SJCRH30 (cell line): ENCODE results near the gene ITPR2. TPM values are rescaled to one million over a fixed set of nuclear protein-coding genes. Genes with fewer than 3 reads are reported as not detected.
"Not testable (repeated sequence)": the region's sequence is repeated elsewhere in the genome, so short reads cannot be mapped to it uniquely, and the experiment has no call there.

ENCODE experiments used
- DNase-seq, 2 experiments: peaks; one replicate each; pipeline ENCODE4 v3.0.0-alpha.2; 2015 to 2020
- H3K27ac ChIP-seq: fragments of 250-450 bp; sonication (Bioruptor Pico); 2 replicates; pipeline ENCODE4 v1.5.1; 2020; ENCODE audit warnings: mild to moderate bottlenecking, moderate library complexity
- H3K27me3 ChIP-seq: fragments of 250-450 bp; sonication (Bioruptor Pico); 2 replicates; pipeline ENCODE4 v1.5.1; 2020; ENCODE audit warnings: mild to moderate bottlenecking, moderate library complexity
- H3K36me3 ChIP-seq: fragments of 250-450 bp; sonication (Bioruptor Pico); 2 replicates; pipeline ENCODE4 v1.5.1; 2020; ENCODE audit warnings: mild to moderate bottlenecking, moderate library complexity
- H3K4me1 ChIP-seq: fragments of 250-450 bp; sonication (Bioruptor Pico); 2 replicates; pipeline ENCODE4 v1.5.1; 2020; ENCODE audit warnings: mild to moderate bottlenecking, moderate library complexity
- H3K4me3 ChIP-seq: fragments of 250-450 bp; sonication (Bioruptor Pico); 2 replicates; pipeline ENCODE4 v1.5.1; 2020; ENCODE audit warnings: mild to moderate bottlenecking, moderate library complexity
- H3K9me3 ChIP-seq: fragments of 250-450 bp; sonication (Bioruptor Pico); replicated peaks from 2 replicates; pipeline ENCODE4 v1.5.1; 2020; ENCODE audit warnings: mild to moderate bottlenecking, moderate library complexity
- total RNA-seq: library from RNA; depleted of rRNA; stranded (reverse); fragments of >200 nt; shearing (Covaris generic); gene quantifications from 2 replicates; pipeline ENCODE4 v1.2.3, GENCODE V29; 2014

Gene ITPR2
- total RNA-seq, 1 experiment from 2014 or later = 8.7 TPM

GRCh38 chr12:26465419-26466097, 367.4 kb downstream of the ITPR2 start:
- DNase-seq = no peak
- Histone ChIP-seq H3K36me3 (no peaks in the 10 kb centered on the region), H3K27me3 (no peaks in the 10 kb centered on the region), H3K9me3 (no peaks in the 10 kb centered on the region), H3K27ac (no peak overlapping the region), H3K4me3 (no peak overlapping the region), H3K4me1 (no peaks in the 10 kb centered on the region)

DNA sequence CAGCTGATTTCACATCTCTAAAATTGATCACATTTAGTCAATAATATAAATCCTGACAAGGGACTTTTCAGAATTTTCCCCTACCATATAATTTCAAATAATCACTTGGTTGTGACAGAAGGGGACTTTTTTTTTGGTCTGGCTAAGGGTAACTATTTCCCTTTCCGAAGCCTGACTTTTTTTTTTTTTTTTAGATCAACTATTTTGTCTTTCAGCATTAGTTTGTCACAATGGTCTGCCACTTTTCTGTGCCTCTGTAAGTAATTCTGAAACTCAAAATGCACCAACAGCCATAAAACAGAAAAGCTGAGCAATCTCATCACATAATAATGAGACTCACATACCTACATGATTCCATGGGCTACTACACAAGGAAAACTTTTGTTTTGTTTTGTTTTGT, 371.2 kb downstream of the ITPR2 start:
- Histone ChIP-seq H3K4me1 (no peaks in the 10 kb centered on the region), H3K27me3 (no peaks in the 10 kb centered on the region), H3K4me3 (no peak overlapping the region), H3K27ac (no peak overlapping the region), H3K36me3 (no peaks in the 10 kb centered on the region), H3K9me3 (no peaks in the 10 kb centered on the region)
- DNase-seq = no peak

GRCh38 chr12:26460361-26460760, 372.6 kb downstream of the ITPR2 start:
- DNase-seq = no peak
- H3K4me1 ChIP-seq = peaks cover 6% of the 10 kb centered on the region; the same call in 1 of the 2 replicates
- H3K9me3 ChIP-seq = no peaks in the 10 kb centered on the region
- no peaks in the 10 kb centered on the region for H3K27me3 ChIP-seq
- no peak overlapping the region for H3K27ac ChIP-seq
- H3K36me3 ChIP-seq = no peaks in the 10 kb centered on the region
- no peak overlapping the region for H3K4me3 ChIP-seq

DNA sequence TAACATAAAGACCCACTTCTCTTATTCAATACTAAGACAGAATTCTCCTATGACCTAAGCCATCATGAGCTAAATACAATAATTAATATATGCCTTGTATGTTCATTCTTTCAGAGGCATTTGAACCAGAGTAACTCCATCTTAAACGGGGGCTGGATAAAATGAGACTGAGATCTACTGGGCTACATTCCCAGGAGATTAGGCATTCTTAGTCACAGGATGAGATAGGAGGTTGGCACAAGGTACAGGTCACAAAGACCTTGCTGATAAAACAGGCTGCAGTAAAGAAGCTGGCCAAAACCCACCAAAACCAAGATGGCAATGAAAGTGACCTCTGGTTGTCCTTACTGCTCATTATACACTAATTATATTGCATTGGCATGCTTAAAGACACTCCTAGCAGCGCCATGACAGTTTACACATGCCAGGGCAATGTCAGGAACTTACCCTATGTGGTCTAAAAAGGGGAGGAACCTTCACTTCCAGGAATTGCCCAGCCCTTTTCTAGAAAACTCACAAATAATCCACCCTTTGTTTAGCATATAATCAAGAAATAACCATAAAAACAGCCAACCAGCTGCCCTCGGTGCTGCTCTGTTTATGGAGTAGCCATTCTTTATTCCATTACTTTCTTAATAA, 376.9 kb downstream of the ITPR2 start:
- Histone ChIP-seq H3K4me1 (peaks cover 7% of the 10 kb centered on the region; the same call in 1 of the 2 replicates), H3K27me3 (no peaks in the 10 kb centered on the region), H3K27ac (no peak overlapping the region), H3K9me3 (no peaks in the 10 kb centered on the region), H3K36me3 (no peaks in the 10 kb centered on the region), H3K4me3 (no peak overlapping the region)
- DNase-seq = no peak

- H3K27ac ChIP-seq = no peak overlapping the region
- no peaks in the 10 kb centered on the region for H3K9me3 ChIP-seq
- H3K4me1 ChIP-seq = peaks cover 7% of the 10 kb centered on the region; the same call in 1 of the 2 replicates
- no peaks in the 10 kb centered on the region for H3K27me3 ChIP-seq
- no peaks in the 10 kb centered on the region for H3K36me3 ChIP-seq
- H3K4me3 ChIP-seq = no peak overlapping the region
- no peak for DNase-seq
Observed at GRCh38 chr12:26453246-26453645, 379.7 kb downstream of the ITPR2 start.

DNA sequence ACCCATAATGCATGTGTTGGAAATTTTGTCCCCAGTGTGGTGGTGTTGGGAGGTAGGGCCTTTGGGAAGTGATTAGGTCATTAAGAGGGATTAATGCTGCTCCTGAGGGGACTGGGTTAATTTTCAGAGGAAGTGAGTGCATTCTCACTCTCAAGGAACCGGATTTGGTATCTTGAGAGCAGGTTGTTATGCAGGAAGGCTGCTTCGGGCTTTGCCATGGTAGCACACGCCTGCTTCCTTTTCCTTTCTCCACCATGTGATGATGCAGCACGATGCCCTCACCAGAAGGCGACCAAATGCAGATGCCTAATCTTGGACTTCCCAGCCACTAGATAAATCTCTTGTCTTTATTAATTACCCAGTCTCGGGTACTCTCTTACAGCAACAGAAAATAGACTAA, 380.5 kb downstream of the ITPR2 start:
- DNase-seq = no peak
- Histone ChIP-seq H3K4me3 (no peak overlapping the region), H3K4me1 (peaks cover 7% of the 10 kb centered on the region; the same call in 1 of the 2 replicates)

GRCh38 chr12:26451763-26452162, 381.2 kb downstream of the ITPR2 start:
- DNase-seq = no peak
- no peaks in the 10 kb centered on the region for H3K9me3 ChIP-seq
- H3K4me3 ChIP-seq = no peak overlapping the region
- H3K27ac ChIP-seq = no peak overlapping the region
- H3K36me3 ChIP-seq = no peaks in the 10 kb centered on the region
- H3K27me3 ChIP-seq = no peaks in the 10 kb centered on the region
- H3K4me1 ChIP-seq = peaks cover 7% of the 10 kb centered on the region; the same call in 1 of the 2 replicates

More for the DNA sequence above, 380.5 kb downstream of the ITPR2 start:
- no peaks in the 10 kb centered on the region for H3K9me3 ChIP-seq
- no peaks in the 10 kb centered on the region for H3K27me3 ChIP-seq
- H3K27ac ChIP-seq = no peak overlapping the region
- H3K36me3 ChIP-seq = no peaks in the 10 kb centered on the region

DNA sequence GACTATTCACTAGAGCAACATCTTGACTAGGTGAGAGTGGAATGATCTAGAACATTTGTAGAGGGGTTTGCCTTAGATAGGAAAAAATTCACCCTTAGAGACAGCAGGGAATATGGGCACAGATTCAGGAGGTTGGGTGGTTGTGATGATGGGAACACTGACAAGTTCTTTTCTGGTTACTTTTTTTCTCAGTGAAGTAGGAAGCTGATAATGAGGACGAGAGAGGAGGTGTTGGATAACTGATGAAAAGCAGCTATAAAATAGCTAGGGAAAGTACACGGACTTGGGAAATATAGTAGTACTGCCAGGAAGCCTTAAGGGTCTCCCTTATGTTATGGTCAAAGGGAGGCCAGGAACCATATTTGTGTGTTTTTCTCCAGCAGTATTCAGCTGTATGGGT, 387.1 kb downstream of the ITPR2 start:
- Histone ChIP-seq H3K36me3 (no peaks in the 10 kb centered on the region), H3K9me3 (no peaks in the 10 kb centered on the region), H3K4me3 (no peak overlapping the region), H3K27ac (no peak overlapping the region), H3K4me1 (no peaks in the 10 kb centered on the region), H3K27me3 (no peaks in the 10 kb centered on the region)
- DNase-seq = no peak

DNA sequence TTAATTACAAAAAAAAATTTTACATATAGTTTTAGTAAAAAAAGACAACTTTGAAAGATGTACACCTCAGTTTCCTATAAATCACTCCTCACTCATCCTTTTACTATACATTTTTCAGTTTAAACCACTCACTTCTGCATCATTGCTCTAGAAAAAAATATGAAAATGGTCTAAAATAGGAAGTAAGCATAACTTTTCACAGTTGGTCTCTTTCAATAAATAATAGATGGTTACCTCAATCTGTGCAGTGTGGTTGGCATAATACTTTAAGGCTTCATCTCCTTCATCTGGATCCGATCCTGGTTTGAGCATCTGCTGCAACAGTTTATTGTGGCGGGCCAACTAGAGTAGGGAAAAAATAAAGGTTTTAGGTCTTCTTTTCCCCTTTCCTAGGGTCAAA, 389.7 kb downstream of the ITPR2 start:
- H3K36me3 ChIP-seq = no peaks in the 10 kb centered on the region
- H3K27ac ChIP-seq = no peak overlapping the region
- H3K9me3 ChIP-seq = no peaks in the 10 kb centered on the region
- H3K27me3 ChIP-seq = no peaks in the 10 kb centered on the region
- DNase-seq = no peak
- no peaks in the 10 kb centered on the region for H3K4me1 ChIP-seq
- no peak overlapping the region for H3K4me3 ChIP-seq

DNA sequence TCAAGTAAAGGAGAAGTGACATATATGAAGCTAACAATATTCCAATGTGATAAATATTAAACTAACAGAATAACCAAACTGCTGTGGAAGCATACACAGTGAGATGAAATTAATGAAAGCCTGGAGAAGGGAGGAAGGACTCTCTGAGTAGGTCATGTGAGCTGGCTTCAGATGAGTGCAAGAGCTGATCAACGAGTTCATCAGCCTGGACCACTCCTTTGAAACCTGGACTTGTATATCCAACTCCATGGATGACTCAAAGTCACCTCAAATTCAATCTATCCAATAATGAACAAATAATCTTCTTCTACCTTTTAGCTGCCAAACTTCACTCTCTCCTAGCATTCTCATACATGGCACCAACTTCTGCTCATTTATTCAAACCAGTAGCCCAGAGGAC, 391.6 kb downstream of the ITPR2 start:
- H3K27ac ChIP-seq = no peak overlapping the region
- DNase-seq = no peak
- H3K4me3 ChIP-seq = no peak overlapping the region
- no peaks in the 10 kb centered on the region for H3K27me3 ChIP-seq
- no peaks in the 10 kb centered on the region for H3K4me1 ChIP-seq
- H3K9me3 ChIP-seq = no peaks in the 10 kb centered on the region
- H3K36me3 ChIP-seq = no peaks in the 10 kb centered on the region

DNA sequence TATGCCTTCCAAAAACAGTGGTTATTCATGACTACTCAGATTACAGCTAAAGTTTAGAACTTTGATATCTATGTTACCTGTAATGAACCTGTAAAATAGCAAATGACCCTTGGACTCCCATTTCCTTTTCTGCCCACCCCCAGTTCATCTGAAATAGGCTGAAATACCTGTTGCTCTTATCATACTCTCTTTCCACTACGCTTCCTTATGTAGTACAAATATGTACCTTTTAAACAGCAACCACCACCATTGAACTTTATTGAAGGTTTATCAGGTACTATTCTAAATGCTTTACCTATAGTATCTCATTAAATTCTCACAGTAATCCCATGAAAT, 398.0 kb downstream of the ITPR2 start:
- H3K4me3 ChIP-seq = no peak overlapping the region
- no peak overlapping the region for H3K27ac ChIP-seq
- no peaks in the 10 kb centered on the region for H3K36me3 ChIP-seq
- H3K27me3 ChIP-seq = no peaks in the 10 kb centered on the region
- H3K4me1 ChIP-seq = peaks cover 10% of the 10 kb centered on the region
- H3K9me3 ChIP-seq = no peaks in the 10 kb centered on the region
- no peak for DNase-seq

DNA sequence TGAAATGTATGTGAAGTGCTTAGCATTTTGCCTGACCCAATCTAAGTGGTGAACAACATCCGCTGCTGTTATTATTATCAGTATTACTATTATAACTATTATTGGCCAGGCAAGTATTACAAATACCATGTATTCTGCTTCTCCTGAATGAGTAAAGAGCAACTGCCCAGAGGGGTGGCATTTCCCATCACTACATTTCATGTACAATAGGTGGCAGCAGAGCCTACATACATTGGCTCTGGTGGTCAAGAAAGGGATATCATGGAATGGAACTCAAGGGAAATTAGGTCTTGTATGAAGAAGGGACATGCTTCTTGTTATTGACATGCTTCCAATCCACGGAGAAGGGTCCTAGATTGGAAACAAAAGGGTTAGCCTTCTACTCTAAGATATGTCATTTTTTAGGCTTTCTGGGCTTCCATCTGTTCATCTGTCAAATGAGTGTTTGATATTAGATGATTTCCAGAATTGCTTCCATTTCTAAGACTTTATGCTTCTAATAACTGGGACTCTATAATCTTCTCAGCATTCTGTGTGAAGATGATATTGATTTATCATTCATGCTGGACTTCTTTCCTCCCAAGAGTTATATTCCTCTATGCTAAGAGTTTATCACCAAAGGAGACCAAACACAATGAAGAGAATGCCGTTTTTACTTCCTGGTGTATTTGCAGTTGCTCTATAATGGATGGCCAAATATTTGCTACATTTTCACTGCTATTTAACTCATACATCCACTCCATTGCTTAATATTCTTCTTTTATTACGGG, 398.5 kb downstream of the ITPR2 start:
- H3K27ac ChIP-seq = no peak overlapping the region
- H3K4me3 ChIP-seq = no peak overlapping the region
- peaks cover 10% of the 10 kb centered on the region for H3K4me1 ChIP-seq
- H3K9me3 ChIP-seq = no peaks in the 10 kb centered on the region
- no peaks in the 10 kb centered on the region for H3K36me3 ChIP-seq
- peak; percentile 48 to 72 for DNase-seq
- no peaks in the 10 kb centered on the region for H3K27me3 ChIP-seq

GRCh38 chr12:26433701-26434100, 399.3 kb downstream of the ITPR2 start:
- H3K4me1 ChIP-seq, H3K9me3 ChIP-seq, H3K4me3 ChIP-seq, H3K27ac ChIP-seq, DNase-seq, H3K36me3 ChIP-seq, H3K27me3 ChIP-seq: not testable (repeated sequence)

- H3K27ac ChIP-seq = peak overlapping the region; percentile 4
Observed at GRCh38 chr12:26431211-26431610, 401.8 kb downstream of the ITPR2 start.

GRCh38 chr12:26430596-26430995, 402.4 kb downstream of the ITPR2 start:
- H3K4me1 ChIP-seq = not testable (repeated sequence)

More at GRCh38 chr12:26431211-26431610, 401.8 kb downstream of the ITPR2 start:
- Histone ChIP-seq H3K4me1 (peaks cover 10% of the 10 kb centered on the region), H3K4me3 (no peak overlapping the region), H3K27me3 (no peaks in the 10 kb centered on the region), H3K9me3 (no peaks in the 10 kb centered on the region), H3K36me3 (no peaks in the 10 kb centered on the region)
- peak; percentile 75 to 81 for DNase-seq

More at GRCh38 chr12:26430596-26430995, 402.4 kb downstream of the ITPR2 start:
- not testable (repeated sequence) for H3K27me3 ChIP-seq, H3K4me3 ChIP-seq, H3K9me3 ChIP-seq, H3K36me3 ChIP-seq
- peak overlapping the region; percentile 4; the same call in 1 of the 2 replicates for H3K27ac ChIP-seq
- peak in 1 of 2 experiments; percentile 18 for DNase-seq
